SU-DHL-6 (cell line): Measurements from ENCODE around the gene VGLL3.

Experiments
- H2AFZ ChIP-seq: fragments of 200-600 bp; sonication (generic); 2 replicates; pipeline ENCODE4 v1.6.1; 2014; ENCODE audit warnings: low read depth, mild to moderate bottlenecking, moderate library complexity, mixed read lengths, antibody characterized with exemption, low read length; ENCODE audit not compliant: severe bottlenecking
- H3F3A ChIP-seq: fragments of 200-600 bp; shearing (Covaris generic); 2 replicates; pipeline ENCODE4 v1.6.0; 2016; ENCODE audit warnings: antibody characterized with exemption, mild to moderate bottlenecking; ENCODE audit not compliant: insufficient read depth
- H3K27ac ChIP-seq: fragments of 200-600 bp; sonication (generic); 2 replicates; pipeline ENCODE4 v1.5.1; 2016; ENCODE audit warnings: low read depth, mild to moderate bottlenecking, low read length, moderate library complexity, mixed read lengths
- H3K27me3 ChIP-seq: fragments of 200-600 bp; sonication (generic), shearing (Covaris generic); 2 replicates; pipeline ENCODE4 v1.6.0; 2014; ENCODE audit warnings: mild to moderate bottlenecking, low read length
- H3K36me3 ChIP-seq: fragments of 200-600 bp; sonication (generic); 2 replicates; pipeline ENCODE4 v1.6.1; 2014; ENCODE audit warnings: mild to moderate bottlenecking, low read length, mixed read lengths
- H3K4me2 ChIP-seq: fragments of 300-600, 200-600 bp; shearing (Covaris generic), sonication (generic); 2 replicates; pipeline ENCODE4 v1.6.0; 2014; ENCODE audit warnings: low read length, low read depth, mild to moderate bottlenecking; ENCODE audit not compliant: poor library complexity, severe bottlenecking
- H3K4me3 ChIP-seq: fragments of 200-600 bp; sonication (generic); 2 replicates; pipeline ENCODE4 v1.5.1; 2014; ENCODE audit warnings: antibody characterized with exemption, low read length, mild to moderate bottlenecking, mixed read lengths; ENCODE audit not compliant: insufficient read depth, poor library complexity, severe bottlenecking
- H3K79me2 ChIP-seq: fragments of 200-600 bp; sonication (generic); 2 replicates; pipeline ENCODE4 v1.6.1; 2014; ENCODE audit warnings: mild to moderate bottlenecking, low read length, moderate library complexity; ENCODE audit not compliant: insufficient read depth
- H3K9ac ChIP-seq: fragments of 200-600 bp; sonication (generic); 2 replicates; pipeline ENCODE4 v1.7.0; 2014; ENCODE audit warnings: mild to moderate bottlenecking, low read length
- H3K9me2 ChIP-seq: fragments of 200-600 bp; sonication (generic); replicated peaks from 2 replicates; pipeline ENCODE4 v1.6.1; 2014; ENCODE audit warnings: low read length; ENCODE audit not compliant: insufficient read depth
- H3K9me3 ChIP-seq: fragments of 200-600 bp; sonication (generic); 2 replicates; pipeline ENCODE4 v1.6.1; 2014; ENCODE audit warnings: low read length, mixed read lengths; ENCODE audit not compliant: insufficient read depth
- H4K20me1 ChIP-seq: fragments of 200-600 bp; sonication (generic); 2 replicates; pipeline ENCODE4 v1.6.1; 2014; ENCODE audit warnings: low read depth, mild to moderate bottlenecking, antibody characterized with exemption, low read length, moderate library complexity, mixed read lengths
- EZH2phosphoT487 ChIP-seq: fragments of 200-600 bp; sonication (generic), shearing (Covaris generic); conservative IDR thresholded peaks from 2 replicates; pipeline ENCODE4 v1.6.1; 2018; ENCODE audit warnings: mild to moderate bottlenecking, antibody characterized with exemption, low read length, moderate library complexity, mixed read lengths
- TF ChIP-seq, protein P1 (sequence below): fragments of 200-600 bp; sonication (generic); IDR thresholded peaks from one replicate; pipeline ENCODE4 v1.5.1; 2017; ENCODE audit warnings: antibody characterized with exemption, mild to moderate bottlenecking, low read length, moderate library complexity; ENCODE audit not compliant: insufficient read depth, poor library complexity, severe bottlenecking

VGLL3 gene

GRCh38 chr3:86991840-86992435 is 989 bp upstream of the VGLL3 start:
- H3F3A ChIP-seq, result no peaks in the 10 kb centered on the region
- H3K9ac ChIP-seq, result no peak overlapping the region
- H4K20me1 ChIP-seq, result no peaks in the 10 kb centered on the region
- no peaks in the 10 kb centered on the region for H3K79me2 ChIP-seq
- no peaks in the 10 kb centered on the region for H3K27me3 ChIP-seq
- no peaks in the 10 kb centered on the region for H3K36me3 ChIP-seq
- H2AFZ ChIP-seq, result no peak overlapping the region
- H3K4me2 ChIP-seq, result no peak overlapping the region
- TF ChIP-seq EZH2phosphoT487, result no peak
- TF ChIP-seq, protein P1, sequence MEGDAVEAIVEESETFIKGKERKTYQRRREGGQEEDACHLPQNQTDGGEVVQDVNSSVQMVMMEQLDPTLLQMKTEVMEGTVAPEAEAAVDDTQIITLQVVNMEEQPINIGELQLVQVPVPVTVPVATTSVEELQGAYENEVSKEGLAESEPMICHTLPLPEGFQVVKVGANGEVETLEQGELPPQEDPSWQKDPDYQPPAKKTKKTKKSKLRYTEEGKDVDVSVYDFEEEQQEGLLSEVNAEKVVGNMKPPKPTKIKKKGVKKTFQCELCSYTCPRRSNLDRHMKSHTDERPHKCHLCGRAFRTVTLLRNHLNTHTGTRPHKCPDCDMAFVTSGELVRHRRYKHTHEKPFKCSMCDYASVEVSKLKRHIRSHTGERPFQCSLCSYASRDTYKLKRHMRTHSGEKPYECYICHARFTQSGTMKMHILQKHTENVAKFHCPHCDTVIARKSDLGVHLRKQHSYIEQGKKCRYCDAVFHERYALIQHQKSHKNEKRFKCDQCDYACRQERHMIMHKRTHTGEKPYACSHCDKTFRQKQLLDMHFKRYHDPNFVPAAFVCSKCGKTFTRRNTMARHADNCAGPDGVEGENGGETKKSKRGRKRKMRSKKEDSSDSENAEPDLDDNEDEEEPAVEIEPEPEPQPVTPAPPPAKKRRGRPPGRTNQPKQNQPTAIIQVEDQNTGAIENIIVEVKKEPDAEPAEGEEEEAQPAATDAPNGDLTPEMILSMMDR, result no peak
- H3K27ac ChIP-seq, result no peak overlapping the region
- no peaks in the 10 kb centered on the region for H3K9me3 ChIP-seq
- H3K4me3 ChIP-seq, result no peak overlapping the region
- H3K9me2 ChIP-seq, result no peaks in the 10 kb centered on the region

- Histone ChIP-seq H3K4me3 (no peak overlapping the region), H2AFZ (no peak overlapping the region), H3K36me3 (no peaks in the 10 kb centered on the region), H3K27me3 (no peaks in the 10 kb centered on the region), H3K9ac (no peak overlapping the region), H3K9me3 (no peaks in the 10 kb centered on the region), H3F3A (no peaks in the 10 kb centered on the region), H3K79me2 (no peaks in the 10 kb centered on the region), H4K20me1 (no peaks in the 10 kb centered on the region), H3K9me2 (no peaks in the 10 kb centered on the region), H3K27ac (no peak overlapping the region), H3K4me2 (no peak overlapping the region)
- TF ChIP-seq EZH2phosphoT487, result no peak
- TF ChIP-seq, protein P1, result no peak
These were observed 500 bp upstream of the VGLL3 start for GRCh38 chr3:86991482-86991815.

GRCh38 chr3:86990012-86990733 is 776 bp downstream of the VGLL3 start:
- Histone ChIP-seq H3K27ac (no peak overlapping the region), H3K36me3 (no peaks in the 10 kb centered on the region), H3K9ac (no peak overlapping the region), H3K9me3 (no peaks in the 10 kb centered on the region), H3K9me2 (no peaks in the 10 kb centered on the region), H3K79me2 (no peaks in the 10 kb centered on the region), H3K27me3 (no peaks in the 10 kb centered on the region), H4K20me1 (no peaks in the 10 kb centered on the region), H3K4me2 (no peak overlapping the region), H3K4me3 (no peak overlapping the region), H2AFZ (no peak overlapping the region), H3F3A (no peaks in the 10 kb centered on the region)
- TF ChIP-seq, protein P1, result no peak
- TF ChIP-seq EZH2phosphoT487, result no peak
